A673 (cell line): ENCODE data around the gene APOBEC3F. TPM values are rescaled to one million over a fixed set of nuclear protein-coding genes. Genes with fewer than 3 reads are reported as not detected.

ENCODE experiments used
- BruUV-seq: library from RNA; stranded (reverse); fragments of 400-500 nt; replicated peaks from 2 replicates; lab custom pipeline; 2021; lab: Mats Ljungman, UMichigan
- CTCF ChIA-PET: fragments of 300-600 bp; sonication (Branson Sonifier 250); formaldehyde crosslinking; loops from one replicate; lab custom pipeline; 2022; ENCODE audit warnings: antibody characterized with exemption; lab: Charles Lee
- POLR2A ChIA-PET: fragments of 300-600 bp; sonication (Branson Sonifier 250); formaldehyde crosslinking; loops from one replicate; lab custom pipeline; 2022; ENCODE audit warnings: antibody characterized with exemption; ENCODE audit not compliant: low non-redundant PET; lab: Charles Lee
- DNase-seq: peaks from one replicate; pipeline ENCODE4 v3.0.0-alpha.2; 2015; ENCODE audit warnings: low spot score
- H3K27ac ChIP-seq: fragments of 200-600 bp; sonication (generic); 2 replicates; pipeline ENCODE4 v1.5.1; 2016; ENCODE audit warnings: mixed run types, low read depth, mild to moderate bottlenecking, mixed read lengths, antibody characterized with exemption, low read length; ENCODE audit not compliant: poor library complexity, severe bottlenecking
- H3K27me3 ChIP-seq: fragments of 200-600 bp; sonication (generic); replicated peaks from 2 replicates; pipeline ENCODE4 v1.6.1; 2017; ENCODE audit warnings: mixed run types, low read depth, mild to moderate bottlenecking, mixed read lengths, antibody characterized with exemption, low read length; ENCODE audit not compliant: insufficient read depth, poor library complexity
- H3K36me3 ChIP-seq: fragments of 200-600 bp; sonication (generic); 2 replicates; pipeline ENCODE4 v1.6.1; 2016; ENCODE audit warnings: mixed run types, mild to moderate bottlenecking, mixed read lengths, antibody characterized with exemption, low read length; ENCODE audit not compliant: insufficient read depth, poor library complexity, severe bottlenecking
- H3K4me1 ChIP-seq: fragments of 200-600 bp; sonication (generic); 2 replicates; pipeline ENCODE4 v1.6.1; 2017; ENCODE audit warnings: mixed run types, mild to moderate bottlenecking, mixed read lengths, antibody characterized with exemption, low read length; ENCODE audit not compliant: insufficient read depth, poor library complexity, severe bottlenecking
- H3K4me3 ChIP-seq: fragments of 200-600 bp; sonication (generic); 2 replicates; pipeline ENCODE4 v1.5.1; 2016; ENCODE audit warnings: low read depth, mixed run types, mild to moderate bottlenecking, mixed read lengths, low read length; ENCODE audit not compliant: poor library complexity, severe bottlenecking
- H3K9me3 ChIP-seq: fragments of 200-600 bp; sonication (generic); 2 replicates; pipeline ENCODE4 v1.6.1; 2016; ENCODE audit warnings: mixed run types, low read depth, mild to moderate bottlenecking, mixed read lengths, antibody characterized with exemption, low read length; ENCODE audit not compliant: poor library complexity, severe bottlenecking
- EZH2 ChIP-seq: fragments of 200-600 bp; sonication (generic); IDR thresholded peaks from 2 replicates; pipeline ENCODE4 v1.6.1; 2017; ENCODE audit warnings: borderline replicate concordance, low read depth, mild to moderate bottlenecking, mixed read lengths, antibody characterized with exemption, low read length; ENCODE audit not compliant: poor library complexity, severe bottlenecking
- intact Hi-C: fragments of 100-400 bp; cut with micrococcal nuclease; formaldehyde crosslinking; loops from one replicate; pipeline ENCODE4 v1.10.0; 2022; ENCODE audit not compliant: unreplicated experiment
- total RNA-seq: library from RNA; stranded (reverse); gene quantifications from 2 replicates; pipeline ENCODE4 v1.2.3, GENCODE V29; 2021
- TF ChIP-seq, protein P1 (sequence below): fragments of 300-800, 200-600 bp; sonication (generic); conservative IDR thresholded peaks from 2 replicates; pipeline ENCODE4 v1.5.1; 2017; ENCODE audit warnings: low read depth, mild to moderate bottlenecking, antibody characterized with exemption, low read length, moderate library complexity, mixed read lengths

APOBEC3F gene
- total RNA-seq, 1 experiment from 2014 or later: 4.5 TPM

- POLR2A ChIA-PET: no interaction called here
- no peaks in the 10 kb centered on the region for H3K4me1 ChIP-seq
- intact Hi-C loops: no loop called here
- H3K36me3 ChIP-seq: no peaks in the 10 kb centered on the region
- CTCF ChIA-PET: no interaction called here
- H3K4me3 ChIP-seq: no peak overlapping the region
- H3K27me3 ChIP-seq: no peaks in the 10 kb centered on the region
- no TSS peak for BruUV-seq
- no peak overlapping the region for H3K27ac ChIP-seq
- H3K9me3 ChIP-seq: no peaks in the 10 kb centered on the region
- DNase-seq: no peak
- TF ChIP-seq, protein P1, sequence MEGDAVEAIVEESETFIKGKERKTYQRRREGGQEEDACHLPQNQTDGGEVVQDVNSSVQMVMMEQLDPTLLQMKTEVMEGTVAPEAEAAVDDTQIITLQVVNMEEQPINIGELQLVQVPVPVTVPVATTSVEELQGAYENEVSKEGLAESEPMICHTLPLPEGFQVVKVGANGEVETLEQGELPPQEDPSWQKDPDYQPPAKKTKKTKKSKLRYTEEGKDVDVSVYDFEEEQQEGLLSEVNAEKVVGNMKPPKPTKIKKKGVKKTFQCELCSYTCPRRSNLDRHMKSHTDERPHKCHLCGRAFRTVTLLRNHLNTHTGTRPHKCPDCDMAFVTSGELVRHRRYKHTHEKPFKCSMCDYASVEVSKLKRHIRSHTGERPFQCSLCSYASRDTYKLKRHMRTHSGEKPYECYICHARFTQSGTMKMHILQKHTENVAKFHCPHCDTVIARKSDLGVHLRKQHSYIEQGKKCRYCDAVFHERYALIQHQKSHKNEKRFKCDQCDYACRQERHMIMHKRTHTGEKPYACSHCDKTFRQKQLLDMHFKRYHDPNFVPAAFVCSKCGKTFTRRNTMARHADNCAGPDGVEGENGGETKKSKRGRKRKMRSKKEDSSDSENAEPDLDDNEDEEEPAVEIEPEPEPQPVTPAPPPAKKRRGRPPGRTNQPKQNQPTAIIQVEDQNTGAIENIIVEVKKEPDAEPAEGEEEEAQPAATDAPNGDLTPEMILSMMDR: no peak
- no peak for TF ChIP-seq EZH2
Measured at GRCh38 chr22:39094717-39095389, 54.2 kb downstream of the APOBEC3F start.

GRCh38 chr22:39095971-39096370 is 55.3 kb downstream of the APOBEC3F start:
- ChIA-PET CTCF (no interaction called here), POLR2A (no interaction called here)
- Histone ChIP-seq H3K36me3 (no peaks in the 10 kb centered on the region), H3K4me3 (no peak overlapping the region), H3K9me3 (no peaks in the 10 kb centered on the region), H3K27me3 (no peaks in the 10 kb centered on the region), H3K4me1 (no peaks in the 10 kb centered on the region), H3K27ac (no peak overlapping the region)
- TF ChIP-seq EZH2: no peak
- TF ChIP-seq, protein P1: no peak
- BruUV-seq: no TSS peak
- intact Hi-C loops: no loop called here
- DNase-seq: no peak

GRCh38 chr22:39097098-39098020 is 56.7 kb downstream of the APOBEC3F start, which contains the start of gene APOBEC3H:
APOBEC3H (plus strand) TSS chr22:39097244; CDS start chr22:39100279, 3,035 bp downstream.
- H3K27me3 ChIP-seq: no peaks in the 10 kb centered on the region
- no peak within 1 kb of the TSS for H3K4me3 ChIP-seq
- H3K4me1 ChIP-seq: no peaks in the 10 kb centered on the region
- no peaks in the 10 kb centered on the region for H3K9me3 ChIP-seq
- DNase-seq: no peak
- intact Hi-C loops: no loop called here
- TF ChIP-seq, protein P1: no peak
- no peak for TF ChIP-seq EZH2
- H3K27ac ChIP-seq: no peak within 1 kb of the TSS
- ChIA-PET POLR2A (no interaction called here), CTCF (no interaction called here)
- no TSS peak for BruUV-seq
- no peaks in the 10 kb centered on the region for H3K36me3 ChIP-seq
